GM23248 (cell line): ENCODE measurements around the gene TUBB3.

Source experiments
- EZH2 ChIP-seq: fragments of 200-600 bp; sonication (generic); IDR thresholded peaks from 2 replicates; pipeline ENCODE4 v1.6.1; 2018; ENCODE audit warnings: antibody characterized with exemption, mild to moderate bottlenecking; ENCODE audit not compliant: insufficient read depth, poor library complexity, severe bottlenecking
- EZH2phosphoT487 ChIP-seq: fragments of 200-600 bp; sonication (generic); IDR thresholded peaks from 2 replicates; pipeline ENCODE4 v1.6.1; 2018; ENCODE audit warnings: antibody characterized with exemption, moderate library complexity, mild to moderate bottlenecking, low read depth; ENCODE audit not compliant: insufficient read depth

GRCh38 chr16:89919535-89920406, 3.4 kb upstream of the TUBB3 start:
- TF ChIP-seq EZH2, result no peak
- no peak for TF ChIP-seq EZH2phosphoT487
